Thoracic aorta (tissue), 2 donors: Measurements from ENCODE around the gene BACE1. TPM values are rescaled to one million over a fixed set of nuclear protein-coding genes. Genes with fewer than 3 reads are reported as not detected.

Experiments
- ATAC-seq: fragments of 150-250 bp; one replicate; pipeline ENCODE4 v1.8.0; 2017; ENCODE audit warnings: low read depth; ENCODE audit not compliant: insufficient number of reproducible peaks, low FRiP score
- DNase-seq: peaks from one replicate; pipeline ENCODE4 v3.0.0-alpha.2; 2020; ENCODE audit warnings: low spot score
- H3K27ac ChIP-seq, 2 donors: fragments of 200-600 bp; sonication (generic); 1 replicate in 1 of 2; 2 replicates in 1 of 2; pipeline ENCODE4 v1.5.1; 2016; ENCODE audit warnings: mild to moderate bottlenecking in 2 of 2, moderate library complexity in 2 of 2
- H3K27me3 ChIP-seq: fragments of 200-600 bp; sonication (generic); replicated peaks from 2 replicates; pipeline ENCODE4 v1.6.0; 2016; ENCODE audit warnings: mild to moderate bottlenecking; ENCODE audit not compliant: insufficient read depth
- H3K36me3 ChIP-seq: fragments of 200-600 bp; sonication (generic); one replicate; pipeline ENCODE4 v1.5.1; 2016
- H3K4me1 ChIP-seq, 2 donors: fragments of 200-600 bp; sonication (generic); 1 replicate in 1 of 2; 2 replicates in 1 of 2; pipeline versions ENCODE4 v1.5.1 to v1.6.0; 2016; ENCODE audit warnings: low read depth in 2 of 2, mild to moderate bottlenecking in 1 of 2; ENCODE audit not compliant: control insufficient read depth in 1 of 2
- H3K4me3 ChIP-seq: fragments of 200-600 bp; sonication (generic); 2 replicates; pipeline ENCODE4 v1.5.1; 2016; ENCODE audit warnings: mild to moderate bottlenecking
- H3K9me3 ChIP-seq: fragments of 200-600 bp; sonication (generic); 2 replicates; pipeline ENCODE4 v1.5.1; 2016
- CTCF ChIP-seq: fragments of 200-600 bp; sonication (generic); IDR thresholded peaks from one replicate; pipeline ENCODE4 v1.5.1; 2019; ENCODE audit warnings: antibody characterized with exemption
- total RNA-seq, 2 donors: library from RNA; depleted of rRNA; stranded (reverse); fragments of >200 nt; gene quantifications; one replicate each; pipeline versions ENCODE4 v1.1.0 to v1.2.3, GENCODE V29; 2016

Gene BACE1
- total RNA-seq, 2 donors from 2014 or later = 37.2 to 67.3 TPM

GRCh38 chr11:117315285-117316196 is 515 bp downstream of the BACE1 start:
- Histone ChIP-seq H3K4me3 (peak overlapping the region; percentile 97), H3K27me3 (no peaks in the 10 kb centered on the region), H3K36me3 (no peaks in the 10 kb centered on the region), H3K27ac (peak overlapping the region; percentile 19 to 75), H3K9me3 (no peaks in the 10 kb centered on the region), H3K4me1 (peaks cover 24 to 39% of the 10 kb centered on the region in 2 donors)
- no peak for ATAC-seq
- no peak for DNase-seq
- no peak for TF ChIP-seq CTCF

GRCh38 chr11:117314840-117315239 is 1.2 kb downstream of the BACE1 start:
- ATAC-seq = no peak
- TF ChIP-seq CTCF = no peak
- no peaks in the 10 kb centered on the region for H3K36me3 ChIP-seq
- H3K4me1 ChIP-seq = peaks cover 24 to 38% of the 10 kb centered on the region in 2 donors
- no peak overlapping the region for H3K27ac ChIP-seq
- H3K9me3 ChIP-seq = no peaks in the 10 kb centered on the region
- DNase-seq = no peak
- H3K27me3 ChIP-seq = no peaks in the 10 kb centered on the region
- peak overlapping the region; percentile 97 for H3K4me3 ChIP-seq

- Histone ChIP-seq H3K36me3 (no peaks in the 10 kb centered on the region), H3K4me1 (peaks cover 20 to 31% of the 10 kb centered on the region in 2 donors), H3K4me3 (peak overlapping the region; percentile 97), H3K9me3 (no peaks in the 10 kb centered on the region), H3K27ac (no peak overlapping the region), H3K27me3 (no peaks in the 10 kb centered on the region)
- TF ChIP-seq CTCF = no peak
- ATAC-seq = no peak
- no peak for DNase-seq
Observed at GRCh38 chr11:117313828-117314768, 2.0 kb downstream of the BACE1 start.

GRCh38 chr11:117313091-117313490 is 3.0 kb downstream of the BACE1 start:
- no peak for TF ChIP-seq CTCF
- DNase-seq (no peak), ATAC-seq (no peak)
- H3K4me3 ChIP-seq = no peak overlapping the region
- no peak overlapping the region for H3K27ac ChIP-seq
- peaks cover 16 to 31% of the 10 kb centered on the region in 2 donors for H3K4me1 ChIP-seq
- H3K9me3 ChIP-seq = no peaks in the 10 kb centered on the region
- H3K27me3 ChIP-seq = no peaks in the 10 kb centered on the region
- no peaks in the 10 kb centered on the region for H3K36me3 ChIP-seq

GRCh38 chr11:117309310-117309709 is 6.7 kb downstream of the BACE1 start:
- Histone ChIP-seq H3K4me1 (peaks cover 5 to 9% of the 10 kb centered on the region in 2 donors), H3K4me3 (no peak overlapping the region), H3K27ac (no peak overlapping the region), H3K9me3 (no peaks in the 10 kb centered on the region), H3K27me3 (no peaks in the 10 kb centered on the region), H3K36me3 (peaks cover 4% of the 10 kb centered on the region)
- no peak for DNase-seq
- ATAC-seq = no peak
- TF ChIP-seq CTCF = no peak
